GM10266 (cell line): ENCODE data around the gene GCHFR.

Experiments
- DNase-seq: peaks from one replicate; pipeline ENCODE4 v3.0.0; 2012; ENCODE audit errors: extremely low spot score
- TF ChIP-seq, protein P1 (sequence below): IDR thresholded peaks from 2 replicates; pipeline ENCODE4 v1.5.1; 2012; ENCODE audit warnings: mild to moderate bottlenecking, low read depth; ENCODE audit not compliant: control insufficient read depth, insufficient read depth; ENCODE audit errors: missing control alignments

GCHFR gene

DNA sequence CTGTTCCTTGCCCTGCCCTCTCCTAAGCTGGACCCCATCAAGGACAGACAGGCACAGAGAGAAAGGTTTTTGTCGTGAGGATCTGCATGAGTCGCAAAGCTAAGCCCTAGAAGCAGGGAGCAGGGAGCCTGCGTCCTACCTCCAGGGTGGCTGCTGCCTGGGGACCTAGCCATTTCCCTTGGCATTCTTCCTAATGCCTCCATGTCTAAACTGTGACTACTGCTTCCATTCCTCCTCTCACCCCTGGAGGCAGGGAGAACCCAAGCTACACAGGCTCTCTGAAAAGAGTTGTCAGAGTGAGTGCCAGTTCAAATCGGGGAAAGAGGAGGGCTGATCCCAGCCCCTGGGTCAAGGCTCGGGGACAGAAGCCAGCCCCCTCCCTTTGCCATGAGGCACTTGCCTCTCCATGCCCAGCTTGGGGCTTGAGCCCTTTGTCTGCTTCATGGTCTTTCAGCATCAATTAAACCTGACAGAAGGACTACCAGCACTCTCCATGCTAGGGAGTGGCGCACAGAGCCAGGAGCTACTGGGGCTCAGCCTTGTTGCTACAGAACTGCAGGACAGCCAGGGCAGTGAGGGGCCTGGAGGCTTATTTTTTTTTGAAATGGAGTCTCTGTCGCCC, 2.4 kb downstream of the GCHFR start:
- DNase-seq: no peak
- TF ChIP-seq, protein P1, sequence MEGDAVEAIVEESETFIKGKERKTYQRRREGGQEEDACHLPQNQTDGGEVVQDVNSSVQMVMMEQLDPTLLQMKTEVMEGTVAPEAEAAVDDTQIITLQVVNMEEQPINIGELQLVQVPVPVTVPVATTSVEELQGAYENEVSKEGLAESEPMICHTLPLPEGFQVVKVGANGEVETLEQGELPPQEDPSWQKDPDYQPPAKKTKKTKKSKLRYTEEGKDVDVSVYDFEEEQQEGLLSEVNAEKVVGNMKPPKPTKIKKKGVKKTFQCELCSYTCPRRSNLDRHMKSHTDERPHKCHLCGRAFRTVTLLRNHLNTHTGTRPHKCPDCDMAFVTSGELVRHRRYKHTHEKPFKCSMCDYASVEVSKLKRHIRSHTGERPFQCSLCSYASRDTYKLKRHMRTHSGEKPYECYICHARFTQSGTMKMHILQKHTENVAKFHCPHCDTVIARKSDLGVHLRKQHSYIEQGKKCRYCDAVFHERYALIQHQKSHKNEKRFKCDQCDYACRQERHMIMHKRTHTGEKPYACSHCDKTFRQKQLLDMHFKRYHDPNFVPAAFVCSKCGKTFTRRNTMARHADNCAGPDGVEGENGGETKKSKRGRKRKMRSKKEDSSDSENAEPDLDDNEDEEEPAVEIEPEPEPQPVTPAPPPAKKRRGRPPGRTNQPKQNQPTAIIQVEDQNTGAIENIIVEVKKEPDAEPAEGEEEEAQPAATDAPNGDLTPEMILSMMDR: no peak

DNA sequence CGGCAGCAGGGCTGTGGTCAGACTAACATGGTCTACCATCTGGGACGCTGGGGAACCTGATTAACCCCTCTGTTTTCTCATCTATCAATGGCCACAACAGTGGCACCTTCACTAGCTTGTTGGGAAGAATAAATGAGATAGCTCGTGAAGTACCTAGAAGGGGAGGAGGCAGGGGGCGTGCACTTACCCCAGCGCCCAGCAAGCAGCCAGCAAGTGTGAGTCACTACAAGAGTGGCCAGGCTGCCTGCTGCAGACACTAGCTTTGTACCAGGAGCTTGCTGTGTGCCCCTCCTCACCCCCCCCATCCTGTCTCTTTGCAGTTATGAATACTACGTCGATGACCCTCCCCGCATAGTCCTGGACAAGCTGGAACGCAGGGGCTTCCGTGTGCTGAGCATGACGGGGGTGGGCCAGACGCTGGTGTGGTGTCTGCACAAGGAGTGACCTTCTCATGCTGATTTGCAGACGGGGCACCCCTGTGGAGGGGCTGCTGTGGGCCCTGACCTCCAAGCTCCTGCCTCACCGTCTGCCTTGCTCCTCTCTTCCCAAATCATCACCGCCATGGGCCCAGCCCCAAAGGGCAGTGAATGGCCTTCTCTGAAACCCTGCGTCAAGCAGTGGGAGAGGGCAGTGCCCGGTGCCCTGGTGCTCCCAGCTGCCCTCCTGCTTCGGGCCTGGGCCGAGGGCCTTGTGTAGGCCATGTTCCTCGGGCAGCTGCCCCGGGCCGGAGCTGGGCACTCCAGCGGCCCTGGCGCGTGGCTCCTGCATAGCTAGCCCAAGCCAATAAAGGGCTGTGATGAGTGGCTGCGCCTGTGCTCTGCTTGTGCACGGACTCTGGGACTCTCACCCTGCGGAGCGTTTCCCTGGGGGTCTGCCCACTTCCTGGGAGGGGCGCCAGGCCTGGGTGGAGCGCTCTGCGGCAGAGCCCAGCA, 3.3 kb downstream of the GCHFR start:
- TF ChIP-seq, protein P1: no peak
- no peak for DNase-seq

DNA sequence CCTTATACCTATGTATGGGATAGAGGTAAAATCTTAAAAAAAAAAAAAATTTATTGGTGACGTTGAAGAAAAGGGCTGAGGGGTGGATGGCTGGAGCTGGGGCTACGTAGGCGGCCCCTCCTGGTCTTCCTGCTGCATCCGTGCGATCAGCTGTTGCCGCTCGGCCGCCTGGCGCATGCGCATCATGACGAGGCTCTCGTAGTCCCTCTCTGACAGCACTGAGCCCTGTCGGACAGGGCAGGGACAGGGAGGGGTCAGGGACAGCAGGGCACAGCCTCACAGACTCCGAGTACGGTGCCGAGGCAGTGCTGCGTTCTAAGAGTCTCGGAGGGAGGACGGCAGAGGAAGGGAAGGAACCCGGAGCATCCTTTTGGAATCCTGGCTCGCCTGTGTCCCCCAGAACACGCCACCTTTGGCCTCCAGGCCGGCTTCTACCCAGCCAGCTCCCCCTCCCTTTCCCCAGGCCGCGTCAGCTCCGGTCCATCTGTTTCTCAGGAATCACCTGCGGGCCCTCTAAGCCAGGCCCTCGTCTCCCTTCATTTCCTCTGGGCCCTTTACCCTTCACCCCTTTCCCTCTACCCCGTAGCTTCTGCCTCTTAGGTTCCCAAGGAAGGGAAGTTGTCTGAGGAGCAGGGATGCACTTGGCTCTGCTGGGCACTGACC, 4.1 kb downstream of the GCHFR start:
- DNase-seq: no peak

DNA sequence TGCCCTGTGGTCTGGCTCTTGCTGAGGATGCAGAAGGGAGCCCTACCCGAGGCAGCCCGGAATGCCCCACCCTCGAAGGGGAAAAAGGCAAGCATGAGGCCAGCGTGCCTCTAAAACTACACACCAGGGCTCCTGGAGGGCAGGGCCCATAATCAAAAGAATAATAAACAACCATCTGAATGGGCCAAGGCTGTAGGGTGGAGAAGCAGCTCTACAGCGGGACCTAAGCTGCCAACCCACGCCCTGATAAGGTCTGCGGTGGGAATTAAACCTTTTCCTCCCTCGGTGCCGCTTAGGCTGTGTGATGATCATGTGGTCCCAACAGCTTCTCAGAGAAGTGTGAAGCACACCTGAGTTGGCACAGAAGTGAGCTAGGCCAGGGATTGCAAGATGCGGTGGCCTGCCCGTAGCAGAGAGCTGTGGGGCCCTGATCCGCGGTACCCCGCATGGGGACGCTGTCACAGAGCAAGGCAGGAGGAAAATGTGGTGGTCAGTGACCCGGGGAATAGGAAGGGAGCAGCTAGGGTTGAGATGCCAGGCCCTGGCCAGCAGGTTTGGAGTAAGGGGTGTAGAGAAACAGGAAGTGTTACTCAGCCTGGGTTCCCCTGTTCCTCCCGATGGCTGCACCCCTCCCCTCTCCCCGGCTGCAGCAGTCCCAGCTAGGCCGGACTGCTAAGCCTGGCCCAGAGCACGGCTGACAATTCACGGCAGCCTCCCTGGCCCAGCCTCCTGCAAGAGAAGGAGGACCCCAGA, 4.8 kb downstream of the GCHFR start:
- TF ChIP-seq, protein P1: peak; percentile 13
- DNase-seq: peak; percentile 63

More for the DNA sequence above, 4.1 kb downstream of the GCHFR start:
- TF ChIP-seq, protein P1: no peak

DNA sequence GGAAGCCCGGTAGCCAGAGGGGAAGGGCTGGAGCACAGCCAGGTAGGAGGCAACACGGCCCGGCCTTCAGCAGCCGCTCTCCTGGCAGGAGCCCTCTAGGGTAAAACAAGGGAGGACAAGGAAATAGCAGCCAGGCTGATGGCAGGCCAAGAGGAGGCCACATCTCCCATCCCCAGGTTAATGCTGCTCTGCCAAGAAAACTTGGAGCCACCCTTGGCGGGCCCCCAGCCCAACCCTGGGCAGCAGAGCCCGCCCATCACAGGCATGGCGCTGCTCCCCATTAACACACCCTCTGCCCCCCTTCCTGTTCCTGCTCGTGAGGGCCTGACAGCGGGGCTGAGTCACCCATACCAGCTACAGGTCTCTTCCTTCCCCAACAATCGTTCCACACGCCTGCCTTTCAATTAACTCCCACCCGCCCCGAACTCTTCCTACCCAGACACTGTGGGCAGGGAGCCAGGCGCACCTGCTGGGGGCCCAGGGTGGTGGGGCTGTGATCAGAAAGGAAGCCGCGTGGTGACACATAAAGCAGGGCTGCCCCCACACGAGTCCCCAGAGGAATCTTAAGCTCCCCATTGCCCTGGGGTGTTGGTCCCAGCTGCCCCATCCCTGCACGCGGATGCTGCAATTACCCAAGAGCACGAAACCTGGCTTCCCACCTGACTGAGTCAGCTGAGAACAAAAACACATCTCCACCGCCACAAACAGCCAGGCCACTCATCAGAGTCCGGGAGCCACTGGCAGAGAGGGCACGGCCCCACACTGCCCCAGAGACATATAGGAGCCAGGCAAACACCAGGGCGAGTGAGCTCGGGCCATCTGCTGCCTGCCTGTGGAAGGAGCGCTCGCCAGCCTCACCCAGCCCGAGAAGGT, 5.6 kb downstream of the GCHFR start, which contains the start of gene C15orf62:
C15orf62 (plus strand) TSS at position 707 of the 873 bp plus-strand sequence. CDS start 516 bp downstream, outside the sequence.
- DNase-seq: peak; percentile 73
- TF ChIP-seq, protein P1: no peak

DNA sequence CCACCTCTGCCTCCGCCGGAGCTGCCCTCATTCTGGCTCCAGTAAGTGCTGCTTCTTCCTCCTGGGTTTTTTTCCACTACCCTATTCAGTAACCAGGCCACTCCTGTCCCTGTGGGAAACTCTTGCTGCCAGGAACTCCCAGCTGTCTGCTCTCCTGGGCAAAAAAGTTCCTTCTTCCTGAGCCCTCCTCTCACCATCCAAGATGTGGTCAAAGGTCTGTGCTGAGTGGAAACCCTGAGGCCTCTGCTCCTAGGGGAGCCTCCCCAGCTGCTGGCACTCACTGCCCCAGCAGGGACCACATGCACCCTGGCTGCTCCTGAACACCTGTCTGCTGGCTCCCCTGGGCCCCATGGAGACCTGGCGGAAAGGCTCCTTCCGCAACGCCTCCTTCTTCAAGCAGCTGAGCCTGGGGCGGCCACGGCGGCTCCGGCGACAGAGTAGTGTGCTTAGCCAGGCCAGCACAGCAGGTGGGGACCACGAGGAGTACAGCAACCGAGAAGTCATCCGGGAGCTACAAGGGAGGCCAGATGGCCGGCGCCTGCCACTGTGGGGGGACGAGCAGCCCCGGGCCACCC, 6.4 kb downstream of the GCHFR start:
- no peak for DNase-seq

More for the DNA sequence above, 6.4 kb downstream of the GCHFR start:
- TF ChIP-seq, protein P1: no peak
